NCI-H2081 (cell line): Measurements from ENCODE around the gene TTC7B.

Experiments used
- DNase-seq, 2 experiments: peaks; one replicate each; lab custom pipeline; 2025; lab: John Stamatoyannopoulos, UW

TTC7B gene

GRCh38 chr14:90509403-90509802, 306.8 kb downstream of the TTC7B start:
- DNase-seq = no peak

DNA sequence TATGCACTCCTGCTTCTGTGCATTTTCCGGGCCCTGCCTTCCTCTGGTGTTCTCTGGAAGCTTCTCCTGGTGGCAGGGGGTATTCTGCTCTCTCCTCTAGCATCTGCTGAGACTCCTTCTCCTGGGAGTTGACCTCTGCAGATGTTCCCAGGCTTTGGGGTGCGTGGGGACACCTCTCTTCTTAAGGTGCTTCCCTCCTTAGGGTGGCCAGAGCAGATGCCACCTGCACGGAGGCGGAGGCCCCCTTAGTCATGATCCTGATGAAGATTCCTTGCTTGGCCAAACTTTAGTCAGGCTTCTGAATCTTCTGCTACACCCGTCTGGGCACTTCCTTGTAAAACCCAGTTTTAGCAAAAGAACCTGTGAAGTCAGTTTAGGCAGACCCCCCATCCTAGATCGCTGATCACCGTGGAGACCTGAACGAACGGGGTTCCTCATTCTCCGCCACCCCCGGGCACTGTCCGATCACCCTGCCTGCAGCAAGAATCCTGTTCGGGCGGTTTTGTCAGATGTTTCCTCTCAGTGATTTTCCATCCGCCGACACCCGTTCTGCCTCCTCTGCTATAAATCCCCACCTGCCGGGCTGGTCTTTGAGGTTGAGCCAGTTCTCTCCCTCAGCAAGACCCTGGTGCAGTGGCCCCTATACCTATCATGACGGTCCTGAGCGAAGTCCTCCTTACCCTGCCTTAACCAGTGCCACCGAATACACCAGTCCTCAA, 307.5 kb downstream of the TTC7B start:
- DNase-seq = no peak

DNA sequence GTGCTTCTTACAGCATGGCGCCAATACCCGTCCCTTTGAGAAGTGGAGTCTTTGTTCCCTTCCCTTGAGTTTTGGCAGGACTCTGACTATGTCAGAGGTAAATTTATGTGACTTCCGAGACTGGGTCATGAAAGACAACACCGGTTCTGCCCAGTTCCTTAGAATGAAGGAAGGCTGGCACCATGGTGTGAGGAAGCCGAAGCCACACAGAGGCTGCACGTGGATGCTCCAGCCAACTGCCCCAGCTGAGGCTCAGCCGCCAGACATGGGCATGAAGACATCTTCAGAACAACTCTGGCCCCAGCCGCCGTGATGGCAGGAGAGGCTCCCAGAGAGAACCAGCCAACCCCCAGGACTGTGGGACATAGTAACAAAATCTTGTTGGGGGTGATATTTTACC, 308.2 kb downstream of the TTC7B start:
- no peak for DNase-seq

DNA sequence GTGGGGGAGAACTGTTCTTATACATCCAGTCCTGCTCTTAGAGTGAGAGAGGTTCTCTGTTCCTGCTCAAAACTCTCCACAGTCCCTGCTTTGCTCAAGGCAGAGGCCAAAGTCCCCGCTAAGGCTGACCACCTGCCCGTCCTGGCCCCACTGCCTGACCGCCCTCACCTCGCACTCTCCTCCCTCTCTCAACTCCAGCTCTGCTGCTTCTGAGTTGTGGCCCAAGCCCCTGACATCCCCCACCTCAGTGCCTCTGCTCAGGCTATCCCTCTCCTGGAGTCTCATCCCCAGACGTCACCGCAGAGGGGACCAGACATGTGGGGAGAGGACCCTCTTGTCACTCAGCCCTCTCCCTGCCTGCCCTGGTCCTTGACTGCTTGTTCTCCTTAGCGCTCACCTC, 308.8 kb downstream of the TTC7B start:
- DNase-seq = no peak

- no peak for DNase-seq
Measured at GRCh38 chr14:90506748-90507147, 309.5 kb downstream of the TTC7B start.

- DNase-seq = no peak
Measured at GRCh38 chr14:90505531-90505930, 310.7 kb downstream of the TTC7B start.

GRCh38 chr14:90504643-90505042, 311.6 kb downstream of the TTC7B start:
- no peak for DNase-seq

GRCh38 chr14:90503582-90503981, 312.6 kb downstream of the TTC7B start:
- DNase-seq = peak in 1 of 2 experiments; percentile 12

DNA sequence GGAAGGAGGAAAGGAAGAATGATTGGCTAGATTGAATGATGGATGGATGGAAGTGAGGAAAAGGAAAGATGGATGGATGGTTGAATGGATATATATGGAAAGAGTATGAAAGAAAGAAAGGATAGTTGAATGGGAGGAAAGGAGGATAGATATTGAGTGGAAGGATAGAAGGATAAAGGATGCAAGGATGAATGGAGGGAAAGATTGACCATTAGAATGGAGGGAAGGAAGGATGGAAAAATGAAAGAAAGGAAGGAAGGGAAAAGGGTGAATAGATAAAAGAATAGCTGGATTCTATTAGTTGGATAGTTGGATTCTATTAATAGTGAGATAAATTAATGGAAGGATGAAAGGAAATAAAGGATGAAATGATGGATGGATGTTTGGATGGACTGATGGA, 313.5 kb downstream of the TTC7B start:
- DNase-seq = no peak

- DNase-seq = no peak
Measured at GRCh38 chr14:90500665-90501370, 315.4 kb downstream of the TTC7B start.

- no peak for DNase-seq
Measured at GRCh38 chr14:90499908-90500664, 316.1 kb downstream of the TTC7B start.

DNA sequence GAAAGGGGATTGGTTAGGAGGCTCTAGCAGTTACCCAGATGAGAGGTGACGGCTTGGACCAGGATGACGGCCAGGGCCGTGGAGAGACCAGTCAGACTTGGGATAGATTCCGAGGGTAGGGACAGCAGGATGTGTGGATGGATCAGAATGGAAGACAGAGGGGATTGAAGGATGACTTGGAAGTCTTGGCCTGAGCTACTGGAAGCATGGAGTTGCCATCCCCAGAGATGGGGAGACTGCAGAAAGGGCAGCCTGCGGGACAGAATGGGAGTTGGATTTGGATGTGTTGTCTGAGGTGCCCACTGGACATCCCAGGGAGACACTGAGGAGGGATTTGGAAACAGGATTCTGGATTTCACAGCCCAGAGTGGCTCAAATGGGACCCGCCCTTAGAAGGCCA, 317.1 kb downstream of the TTC7B start:
- DNase-seq = no peak

DNA sequence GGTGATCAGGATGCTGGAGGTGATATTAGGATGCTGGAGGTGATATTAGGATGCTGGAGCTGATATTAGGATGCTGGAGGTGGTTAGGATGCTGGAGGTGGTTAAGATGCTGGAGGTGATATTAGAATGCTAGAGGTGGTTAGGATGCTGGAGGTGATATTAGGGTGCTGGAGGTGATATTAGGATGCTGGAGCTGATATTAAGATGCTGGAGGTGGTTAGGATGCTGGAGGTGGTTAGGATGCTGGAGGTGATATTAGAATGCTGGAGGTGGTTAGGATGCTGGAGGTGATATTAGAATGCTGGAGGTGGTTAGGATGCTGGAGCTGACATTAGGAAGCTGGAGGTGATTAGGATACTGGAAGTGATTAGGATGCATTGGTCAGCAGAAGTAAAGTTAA, 318.0 kb downstream of the TTC7B start:
- no peak for DNase-seq

DNA sequence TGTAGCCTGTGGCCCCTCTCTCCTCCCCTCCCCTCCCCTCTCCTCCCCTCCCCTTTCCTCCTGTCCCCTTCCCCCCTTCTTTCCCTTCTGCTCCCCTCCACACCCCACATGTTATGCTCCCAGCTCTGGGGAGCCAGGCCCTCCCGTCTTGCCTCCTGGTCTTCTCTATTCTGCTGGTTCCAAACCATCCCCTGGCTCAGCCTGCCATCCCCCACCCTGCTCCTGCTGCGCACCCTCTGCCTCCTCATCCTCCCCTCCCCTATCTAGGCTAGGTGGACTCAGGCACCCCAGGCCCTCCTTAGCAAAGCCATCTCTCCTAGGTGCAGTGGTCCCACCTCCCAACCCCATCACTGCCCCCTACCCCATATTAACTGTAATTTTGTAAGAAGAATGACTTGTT, 319.9 kb downstream of the TTC7B start:
- DNase-seq = no peak

DNA sequence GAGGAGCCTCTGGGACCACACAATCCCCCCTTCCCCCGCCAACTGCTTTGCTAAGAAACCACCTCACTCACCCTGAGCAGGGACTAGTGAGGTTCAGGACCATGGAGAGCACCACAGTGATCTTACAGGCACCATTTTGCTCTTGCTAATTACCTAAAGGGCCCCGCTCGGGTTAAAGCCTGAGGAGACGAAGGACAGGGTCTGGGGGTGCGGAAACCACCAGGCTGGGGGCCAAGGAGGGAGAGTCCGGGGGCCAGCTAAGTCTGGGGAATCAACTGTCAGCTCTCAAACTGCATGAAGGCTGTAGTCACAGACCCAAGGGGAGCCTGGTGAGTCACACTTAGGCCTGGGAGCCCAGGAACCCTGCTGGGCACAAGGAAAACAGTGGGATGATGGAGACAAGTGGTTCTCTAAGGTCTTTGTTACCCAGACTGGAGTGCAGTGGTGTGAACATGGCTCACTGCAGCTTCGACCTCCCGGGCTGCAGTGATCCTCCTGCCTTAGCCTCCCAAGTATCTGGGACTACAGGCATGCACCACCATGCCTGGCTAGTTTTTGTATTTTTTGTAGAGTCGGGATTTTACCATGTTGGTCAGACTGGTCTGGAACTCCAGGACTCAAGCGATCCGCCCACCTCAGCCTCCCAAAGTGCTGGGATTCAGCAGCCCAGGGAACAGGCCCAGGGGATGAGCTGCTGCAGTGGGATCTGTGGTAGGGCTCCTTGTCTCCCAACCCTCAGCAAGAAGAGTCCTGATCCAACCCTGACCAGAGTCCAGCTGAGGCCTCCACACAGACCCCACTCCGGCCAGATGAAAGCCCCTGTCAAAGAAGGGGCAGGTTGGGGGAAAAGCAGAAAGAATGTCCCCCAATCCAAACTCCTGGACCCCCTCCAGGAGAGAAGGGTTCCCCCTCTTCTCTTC, 320.6 kb downstream of the TTC7B start:
- DNase-seq = no peak

DNA sequence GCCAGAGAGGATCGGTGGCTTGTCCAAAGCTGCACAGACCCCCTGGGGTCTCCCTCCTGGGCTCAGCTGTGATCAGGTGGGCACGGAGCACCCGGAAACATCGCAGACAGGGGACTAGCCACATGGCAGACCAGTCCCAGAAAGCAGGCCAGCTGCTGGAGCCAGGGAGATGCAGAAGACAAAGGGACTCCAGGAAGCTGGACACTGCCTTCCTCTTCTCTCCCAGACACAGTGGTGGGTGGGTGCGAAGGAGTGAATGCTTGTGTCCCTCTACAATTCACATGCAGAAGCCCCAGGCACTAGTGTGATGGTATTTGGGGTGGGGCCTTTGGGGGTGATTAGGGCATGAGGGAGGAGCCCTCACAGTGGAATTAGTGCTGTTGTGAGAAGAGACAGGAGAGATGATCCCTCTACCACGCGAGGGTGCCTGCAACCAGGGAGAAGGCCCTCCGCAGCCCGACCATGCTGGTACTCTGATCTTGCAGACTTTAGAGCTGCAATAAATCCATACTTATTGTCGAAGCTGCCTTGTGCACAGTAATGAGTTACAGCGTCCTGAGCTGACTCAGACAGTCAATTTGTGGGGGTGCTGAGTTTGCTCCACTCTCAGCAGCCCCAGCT, 324.2 kb downstream of the TTC7B start:
- no peak for DNase-seq

DNA sequence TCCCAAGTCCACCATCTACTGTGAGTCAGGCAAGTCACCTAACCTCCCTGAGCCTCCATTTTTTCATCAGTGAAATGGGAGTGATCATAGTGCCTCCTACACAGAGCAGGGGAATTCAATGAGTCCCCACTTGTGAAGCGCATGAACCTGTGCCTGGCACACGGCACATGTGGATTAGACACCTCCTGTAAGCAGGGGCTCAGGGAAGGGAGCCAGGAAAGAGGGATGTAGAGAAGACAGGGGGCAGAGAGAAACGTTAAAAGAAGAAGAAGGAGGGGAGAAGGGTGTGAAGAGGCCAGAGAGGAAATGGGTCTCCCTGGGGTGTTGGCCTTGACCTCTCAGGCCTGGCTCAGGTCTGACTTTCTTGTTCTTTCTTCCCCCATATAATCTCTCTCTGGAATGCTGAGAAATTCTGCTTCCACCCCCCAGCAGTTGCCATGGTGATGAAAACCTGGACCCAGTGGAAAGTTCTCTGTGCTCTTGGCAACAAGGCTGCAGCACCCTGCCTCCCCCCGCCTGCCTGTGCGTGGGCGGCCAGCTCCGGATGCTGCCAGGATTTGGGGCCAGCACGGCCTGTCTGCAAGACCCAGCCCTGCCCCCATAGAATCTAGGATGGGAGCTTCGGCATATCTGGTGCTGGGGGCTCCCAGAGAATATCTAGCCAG, 324.9 kb downstream of the TTC7B start:
- no peak for DNase-seq

GRCh38 chr14:90490720-90491050, 325.5 kb downstream of the TTC7B start:
- no peak for DNase-seq

DNA sequence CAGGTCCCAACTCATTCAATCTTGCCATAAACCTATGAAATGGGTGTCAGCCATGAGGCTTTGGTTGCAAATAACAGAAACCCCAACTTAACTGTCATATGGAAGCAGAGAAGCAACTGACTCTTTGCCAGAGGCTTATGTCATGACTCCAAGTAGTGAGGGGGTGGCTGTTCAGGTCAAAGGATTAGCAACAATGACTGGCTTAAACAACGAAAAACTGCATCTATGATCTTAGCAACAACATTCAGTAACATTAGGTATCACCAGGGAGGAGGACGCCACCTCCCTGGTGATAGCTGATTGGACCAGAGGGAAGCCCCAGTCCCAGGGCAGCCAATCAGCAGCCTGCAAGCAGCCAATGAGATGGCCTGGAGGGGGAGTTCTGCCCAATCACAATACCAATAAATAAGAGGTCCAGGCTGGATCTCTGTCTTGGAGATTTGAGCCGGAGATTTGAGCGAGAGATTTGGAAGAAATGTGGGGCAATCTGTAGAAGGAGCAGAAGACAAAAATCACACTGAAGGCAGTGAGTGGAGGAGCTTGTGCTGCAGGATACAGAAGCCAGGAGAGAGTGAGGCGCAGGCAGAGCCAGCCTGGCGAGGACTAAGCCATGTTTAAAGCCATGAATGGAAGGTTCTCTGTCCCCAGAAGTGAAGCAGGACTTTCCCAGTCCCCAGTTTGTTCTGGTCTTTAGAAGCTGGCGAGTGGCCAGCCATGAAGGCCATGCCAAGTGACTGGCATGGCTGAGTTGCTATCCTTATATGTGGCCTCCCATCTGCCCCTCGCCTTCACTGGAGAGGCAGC, 326.1 kb downstream of the TTC7B start:
- DNase-seq = no peak

- DNase-seq = no peak
Measured at GRCh38 chr14:90489306-90489705, 326.9 kb downstream of the TTC7B start.
